HG03025 (cell line): Measurements from ENCODE around the gene SLC25A39.
"Not testable (repeated sequence)": the region's sequence is repeated elsewhere in the genome, so short reads cannot be mapped to it uniquely, and the experiment has no call there.

Experiments used
- ATAC-seq: cut with Tn5 transposase; IDR thresholded peaks from one replicate; pipeline ENCODE4 v1.9.1; 2021; ENCODE audit warnings: mild to moderate bottlenecking, moderate library complexity; ENCODE audit not compliant: unreplicated experiment, low FRiP score

SLC25A39 gene

DNA sequence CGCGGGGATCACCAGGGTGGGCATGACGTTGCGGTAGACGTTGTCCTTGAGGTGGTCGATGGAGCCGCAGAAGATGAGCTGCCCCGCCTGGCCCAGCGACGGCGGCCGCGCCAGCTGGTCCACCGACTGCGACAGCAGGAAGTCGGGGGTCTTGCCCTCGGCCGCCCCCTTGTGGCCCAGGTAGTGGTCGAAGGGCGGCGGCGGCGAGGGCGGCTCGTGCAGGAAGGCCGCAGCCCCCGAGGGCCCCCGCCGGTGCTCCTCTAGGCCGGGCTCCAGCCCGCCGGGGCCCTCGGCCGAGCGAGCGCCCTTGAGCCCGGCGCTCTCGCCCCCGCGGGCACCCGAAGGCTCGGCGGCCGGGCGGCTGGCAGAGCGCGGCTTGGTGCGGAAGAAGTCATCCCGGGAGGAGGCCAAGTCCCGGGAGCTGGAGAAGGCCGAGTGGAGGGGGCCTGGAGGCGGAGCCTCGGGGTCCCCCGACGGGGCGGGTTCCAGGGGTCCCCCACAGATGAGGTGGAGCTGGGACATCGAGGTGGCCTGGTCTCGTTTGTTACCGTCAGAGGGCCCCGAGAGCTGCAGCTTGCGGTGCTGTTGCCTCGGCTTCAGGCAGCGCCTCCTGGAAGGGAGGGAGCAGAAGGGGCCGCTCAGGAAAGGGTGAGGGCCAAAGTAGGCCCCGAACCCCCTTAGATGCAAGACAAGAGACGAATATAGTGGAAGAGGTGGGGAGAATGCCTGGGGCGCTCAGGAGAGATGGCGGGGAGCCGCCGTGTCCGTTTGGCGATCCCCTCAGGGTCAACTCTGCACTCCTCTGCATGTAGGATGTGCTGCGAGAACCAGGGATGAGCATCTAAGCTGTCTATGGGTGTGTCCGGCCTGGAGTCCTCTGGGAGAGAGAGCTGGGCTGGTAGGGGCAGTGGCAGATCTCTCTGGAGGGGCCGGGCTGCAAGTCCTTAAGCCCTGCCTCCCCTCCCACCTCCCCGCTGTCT is 30.2 kb upstream of the SLC25A39 start:
- no peak for ATAC-seq

DNA sequence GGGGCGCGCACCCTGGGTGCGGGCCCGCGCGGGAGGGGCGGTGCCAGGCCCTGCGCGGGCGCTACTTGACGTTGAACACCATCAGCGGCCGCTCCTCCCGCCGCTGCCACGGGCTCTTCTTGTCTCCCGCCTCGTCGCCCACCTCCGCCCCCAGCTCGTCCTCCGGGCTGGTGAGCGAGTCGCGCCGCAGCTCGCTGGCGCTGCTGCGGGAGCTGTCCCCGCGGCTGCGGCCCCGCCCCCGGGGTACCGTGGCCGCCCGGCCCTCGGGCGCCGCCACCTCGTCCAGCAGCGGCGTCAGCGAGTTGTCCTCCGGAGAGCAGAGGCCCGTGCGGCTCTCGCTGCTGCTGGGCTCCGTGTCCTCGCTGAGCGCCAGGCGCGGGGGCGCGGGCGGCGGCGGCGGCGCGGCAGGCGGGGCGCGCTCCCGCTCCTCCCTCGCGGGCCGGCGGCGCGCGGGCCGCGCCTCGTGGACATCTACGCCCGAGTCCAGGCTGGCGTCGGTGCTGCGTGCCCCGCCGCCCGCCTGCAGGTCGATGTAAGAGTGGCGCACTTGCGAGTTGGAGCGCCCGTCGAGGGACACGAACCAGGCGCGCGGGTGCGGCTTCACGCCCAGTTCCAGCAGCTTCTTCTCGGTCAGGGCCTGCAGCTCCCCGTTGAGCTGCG is 29.2 kb upstream of the SLC25A39 start:
- no peak for ATAC-seq

GRCh38 chr17:44352828-44353671 is 28.4 kb upstream of the SLC25A39 start:
- no peak for ATAC-seq

DNA sequence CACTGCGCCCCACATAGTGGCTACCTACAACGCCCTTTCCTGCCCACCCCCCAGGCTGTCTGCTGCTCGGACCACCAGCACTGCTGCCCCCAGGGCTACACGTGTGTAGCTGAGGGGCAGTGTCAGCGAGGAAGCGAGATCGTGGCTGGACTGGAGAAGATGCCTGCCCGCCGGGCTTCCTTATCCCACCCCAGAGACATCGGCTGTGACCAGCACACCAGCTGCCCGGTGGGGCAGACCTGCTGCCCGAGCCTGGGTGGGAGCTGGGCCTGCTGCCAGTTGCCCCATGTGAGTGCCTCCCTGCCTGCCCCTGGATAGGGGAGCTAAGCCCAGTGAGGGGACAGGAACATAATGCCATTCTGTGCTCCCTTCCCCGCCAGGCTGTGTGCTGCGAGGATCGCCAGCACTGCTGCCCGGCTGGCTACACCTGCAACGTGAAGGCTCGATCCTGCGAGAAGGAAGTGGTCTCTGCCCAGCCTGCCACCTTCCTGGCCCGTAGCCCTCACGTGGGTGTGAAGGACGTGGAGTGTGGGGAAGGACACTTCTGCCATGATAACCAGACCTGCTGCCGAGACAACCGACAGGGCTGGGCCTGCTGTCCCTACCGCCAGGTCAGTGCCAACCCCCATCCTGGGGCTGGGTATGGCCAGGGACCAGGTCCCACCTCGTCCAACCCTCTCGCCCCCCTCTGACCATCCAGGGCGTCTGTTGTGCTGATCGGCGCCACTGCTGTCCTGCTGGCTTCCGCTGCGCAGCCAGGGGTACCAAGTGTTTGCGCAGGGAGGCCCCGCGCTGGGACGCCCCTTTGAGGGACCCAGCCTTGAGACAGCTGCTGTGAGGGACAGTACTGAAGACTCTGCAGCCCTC is 27.6 kb upstream of the SLC25A39 start:
- ATAC-seq = no peak

GRCh38 chr17:44351464-44351863 is 26.8 kb upstream of the SLC25A39 start:
- ATAC-seq = no peak

DNA sequence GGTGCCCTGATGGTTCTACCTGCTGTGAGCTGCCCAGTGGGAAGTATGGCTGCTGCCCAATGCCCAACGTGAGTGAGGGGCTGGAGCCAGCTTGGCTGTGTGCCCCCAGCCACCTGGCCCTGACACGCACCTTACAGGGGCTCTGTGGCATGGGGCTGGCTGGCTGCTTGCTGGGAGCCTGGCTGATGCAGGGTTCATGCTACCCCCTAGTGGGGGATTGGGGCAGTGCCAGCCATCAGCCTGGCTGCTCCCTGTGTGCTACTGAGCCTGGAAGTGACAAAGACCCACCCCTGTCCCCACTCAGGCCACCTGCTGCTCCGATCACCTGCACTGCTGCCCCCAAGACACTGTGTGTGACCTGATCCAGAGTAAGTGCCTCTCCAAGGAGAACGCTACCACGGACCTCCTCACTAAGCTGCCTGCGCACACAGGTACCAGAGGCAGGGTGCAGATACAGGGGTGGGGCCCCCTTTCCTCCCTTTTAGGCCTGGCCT is 26.2 kb upstream of the SLC25A39 start:
- ATAC-seq = no peak

- ATAC-seq = no peak
Measured at GRCh38 chr17:44349553-44350070, 25.0 kb upstream of the SLC25A39 start.

GRCh38 chr17:44348988-44349364 is 24.4 kb upstream of the SLC25A39 start:
- no peak for ATAC-seq

DNA sequence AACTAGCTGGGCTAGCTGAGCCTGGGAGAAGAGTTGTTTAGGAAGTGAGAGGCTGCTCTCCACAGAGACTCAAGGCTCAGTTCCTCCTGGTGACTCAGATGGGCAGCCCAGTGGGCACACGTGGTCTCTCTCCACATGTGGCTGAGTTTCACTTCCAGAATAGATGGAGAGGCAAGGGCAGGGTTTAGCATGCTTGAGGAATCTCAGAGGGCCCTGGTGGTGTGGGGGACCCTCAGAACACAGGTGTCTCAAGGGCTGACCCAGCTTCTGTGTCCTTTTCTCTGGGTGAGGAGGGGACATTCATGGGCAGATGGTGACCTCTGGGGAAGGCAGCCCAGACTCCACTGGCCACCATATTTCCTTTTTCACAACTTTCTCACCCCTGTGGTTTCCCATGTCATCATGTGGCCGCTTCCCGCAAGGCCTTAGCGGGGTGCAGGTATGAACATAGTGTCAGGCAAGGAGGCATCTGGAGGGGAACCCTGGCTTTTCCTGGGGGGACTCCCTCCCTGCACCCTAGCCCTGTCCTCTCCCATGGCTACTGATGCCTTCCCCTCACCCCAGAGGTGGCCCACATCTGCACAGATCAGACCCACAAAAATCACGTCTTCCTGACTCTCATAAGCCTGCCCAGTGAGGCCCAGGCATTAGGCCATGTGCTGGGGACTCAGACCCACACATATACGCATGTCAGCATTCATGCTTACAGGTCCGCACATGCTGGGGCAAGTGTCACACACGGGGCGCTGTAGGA is 23.8 kb upstream of the SLC25A39 start:
- ATAC-seq = no peak

DNA sequence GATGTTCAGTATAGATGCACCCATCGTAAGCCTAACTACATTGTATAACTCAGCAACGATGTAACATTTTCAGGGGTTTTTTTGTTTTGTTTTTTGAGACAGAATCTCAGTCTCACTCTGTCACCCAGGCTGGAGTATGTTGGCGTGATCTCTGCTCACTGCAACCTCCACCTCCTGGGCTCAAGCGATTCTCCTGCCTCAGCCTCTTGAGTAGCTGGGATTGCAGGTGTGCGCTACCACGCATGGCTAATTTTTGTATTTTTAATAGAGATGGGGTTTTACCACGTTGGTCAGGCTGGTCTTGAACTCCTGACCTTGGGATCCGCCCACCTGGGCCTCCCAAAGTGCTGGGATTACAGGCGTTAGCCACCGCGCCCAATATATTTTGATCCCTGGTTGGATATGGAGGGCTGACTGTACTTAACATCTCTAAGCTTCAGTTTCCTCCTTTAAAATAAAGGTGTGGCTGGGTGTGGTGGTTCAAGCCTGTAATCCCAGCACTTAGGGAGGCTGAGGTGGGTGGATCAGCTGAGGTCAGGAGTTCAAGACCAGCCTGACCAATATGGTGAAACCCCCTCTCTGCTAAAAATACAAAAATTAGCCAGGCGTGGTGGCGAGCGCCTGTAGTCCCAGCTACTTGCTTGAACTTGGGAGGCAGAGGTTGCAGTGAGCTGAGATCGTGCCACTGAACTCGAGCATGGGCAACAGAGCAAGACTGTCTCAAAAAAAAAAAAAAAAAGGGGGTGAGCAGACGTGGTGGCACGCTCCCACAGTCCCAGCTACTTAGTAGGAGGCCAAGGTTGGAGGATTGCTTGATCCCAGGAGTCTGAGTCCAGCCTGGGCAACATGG is 22.8 kb upstream of the SLC25A39 start:
- ATAC-seq = not testable (repeated sequence)

DNA sequence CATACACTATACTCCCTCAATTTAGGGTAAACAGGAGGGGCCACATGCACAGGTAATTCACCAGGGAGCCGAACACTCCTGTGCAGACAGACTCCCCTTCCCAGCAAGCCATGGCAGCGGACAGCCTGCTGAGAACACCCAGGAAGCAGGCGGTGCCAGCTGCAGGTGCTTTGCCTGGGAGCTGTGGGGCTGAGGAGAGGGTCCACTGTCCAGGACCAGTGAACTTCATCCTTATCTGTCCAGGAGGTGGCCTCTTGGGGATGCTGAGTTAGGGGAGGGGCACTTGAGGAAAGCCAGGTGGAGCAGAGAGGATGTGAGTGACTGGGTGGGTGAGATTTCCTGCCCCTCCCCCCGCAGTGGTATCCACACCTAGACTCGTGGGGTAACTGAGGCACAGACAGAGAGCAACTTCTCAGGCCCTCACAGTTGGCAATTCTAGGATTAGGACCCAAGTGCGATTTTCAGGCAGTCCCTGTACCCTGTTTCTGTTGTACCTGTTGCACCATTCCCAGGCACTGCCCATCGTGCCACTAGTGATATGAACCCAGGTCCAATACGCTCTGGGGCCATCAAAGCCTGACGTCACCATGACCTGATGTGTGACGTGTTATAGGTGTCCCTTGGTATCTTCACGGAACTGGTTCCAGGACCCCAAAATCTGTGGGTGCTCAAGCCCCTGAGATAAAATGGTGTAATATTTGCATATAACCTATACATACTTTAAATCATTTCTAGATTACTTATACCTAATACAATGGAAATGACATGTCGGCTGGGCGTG is 21.6 kb upstream of the SLC25A39 start:
- no peak for ATAC-seq

- ATAC-seq = no peak
Measured at GRCh38 chr17:44345454-44346026, 20.9 kb upstream of the SLC25A39 start.

- ATAC-seq = peak; percentile 59
Measured at GRCh38 chr17:44344939-44345453, 20.4 kb upstream of the SLC25A39 start, which contains the start of gene GRN. TSS of gene GRN (plus strand) at chr17:44345302. CDS start at chr17:44349165, 3,863 bp downstream.

- no peak for ATAC-seq
Measured at GRCh38 chr17:44343510-44344209, 19.0 kb upstream of the SLC25A39 start.

- not testable (repeated sequence) for ATAC-seq
Measured at GRCh38 chr17:44340553-44340952, 15.9 kb upstream of the SLC25A39 start.

DNA sequence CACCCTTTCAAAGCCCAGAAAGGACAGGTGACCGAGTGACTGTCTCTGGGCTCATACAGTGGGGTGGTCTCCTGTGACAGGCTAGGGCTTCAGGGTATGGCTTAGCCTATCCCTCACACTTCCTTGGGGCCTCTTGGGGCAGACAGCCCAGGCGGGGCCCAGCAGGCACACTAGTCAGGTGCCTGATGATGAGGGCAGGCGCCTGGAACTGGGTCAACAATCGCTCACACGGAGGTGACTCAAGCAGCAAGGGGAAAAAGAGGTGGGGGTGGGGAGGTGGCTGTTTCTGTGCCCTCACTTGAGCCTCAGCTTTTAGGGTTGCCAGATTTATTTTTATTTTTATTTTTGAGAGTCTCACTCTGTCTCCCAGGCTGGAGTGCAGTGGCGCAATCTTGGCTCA is 14.1 kb upstream of the SLC25A39 start:
- ATAC-seq = no peak
